ENCODE results near the gene CERS3. TPM values are rescaled to one million over a fixed set of nuclear protein-coding genes. Genes with fewer than 3 reads are reported as not detected.

CERS3 gene
- total RNA-seq, 4 donors from 2014 or later, result 0.13 to 2.0 (median 0.45) TPM; not detected in 1

GRCh38 chr15:100476805-100477204 is 51.9 kb downstream of the CERS3 start:
- Histone ChIP-seq H3K4me3 (replicated peaks in 1 of 3) (no peak overlapping the region), H3K27me3 (no peaks in the 10 kb centered on the region), H3K27ac (no peak overlapping the region), H3K9me3 (no peaks in the 10 kb centered on the region), H3K36me3 (no peaks in the 10 kb centered on the region), H3K4me1 (no peaks in the 10 kb centered on the region)
- no peak for DNase-seq
- TF ChIP-seq, protein P1, sequence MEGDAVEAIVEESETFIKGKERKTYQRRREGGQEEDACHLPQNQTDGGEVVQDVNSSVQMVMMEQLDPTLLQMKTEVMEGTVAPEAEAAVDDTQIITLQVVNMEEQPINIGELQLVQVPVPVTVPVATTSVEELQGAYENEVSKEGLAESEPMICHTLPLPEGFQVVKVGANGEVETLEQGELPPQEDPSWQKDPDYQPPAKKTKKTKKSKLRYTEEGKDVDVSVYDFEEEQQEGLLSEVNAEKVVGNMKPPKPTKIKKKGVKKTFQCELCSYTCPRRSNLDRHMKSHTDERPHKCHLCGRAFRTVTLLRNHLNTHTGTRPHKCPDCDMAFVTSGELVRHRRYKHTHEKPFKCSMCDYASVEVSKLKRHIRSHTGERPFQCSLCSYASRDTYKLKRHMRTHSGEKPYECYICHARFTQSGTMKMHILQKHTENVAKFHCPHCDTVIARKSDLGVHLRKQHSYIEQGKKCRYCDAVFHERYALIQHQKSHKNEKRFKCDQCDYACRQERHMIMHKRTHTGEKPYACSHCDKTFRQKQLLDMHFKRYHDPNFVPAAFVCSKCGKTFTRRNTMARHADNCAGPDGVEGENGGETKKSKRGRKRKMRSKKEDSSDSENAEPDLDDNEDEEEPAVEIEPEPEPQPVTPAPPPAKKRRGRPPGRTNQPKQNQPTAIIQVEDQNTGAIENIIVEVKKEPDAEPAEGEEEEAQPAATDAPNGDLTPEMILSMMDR (IDR thresholded peaks at IDR 0.05), result no peak
- no peak for TF ChIP-seq POLR2A (IDR thresholded peaks at IDR 0.05)
- 78 to 92% methylated on average over 4 of the region's 4 CpGs for WGBS, 2 donors
- intact Hi-C loops (cut with DNase I), result no loop called here

DNA sequence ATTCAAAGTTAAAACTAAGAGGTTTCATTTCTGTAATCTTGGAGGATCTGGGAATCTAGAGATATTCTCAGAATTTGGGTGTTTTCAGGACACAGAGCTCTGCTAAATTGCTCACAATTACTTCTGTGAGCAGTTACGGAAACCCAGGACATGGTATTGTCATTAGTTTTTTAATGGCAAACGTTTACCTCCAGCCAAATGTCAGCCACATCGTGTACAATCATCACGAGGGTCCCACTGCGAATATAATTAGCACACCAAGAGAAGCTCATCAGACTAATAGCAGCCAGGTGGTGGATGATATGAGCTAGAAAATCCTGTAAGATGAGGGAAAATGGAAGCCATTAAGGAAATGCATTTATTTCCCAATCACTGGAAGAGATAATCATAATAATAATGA is 56.0 kb downstream of the CERS3 start:
- 79 to 83% methylated on average over 5 of the region's 5 CpGs for WGBS, 2 donors
- Histone ChIP-seq H3K36me3 (no peaks in the 10 kb centered on the region), H3K27me3 (no peaks in the 10 kb centered on the region), H3K4me1 (no peaks in the 10 kb centered on the region), H3K9me3 (no peaks in the 10 kb centered on the region), H3K4me3 (replicated peaks in 1 of 3) (no peak overlapping the region), H3K27ac (no peak overlapping the region)
- no peak for DNase-seq
- TF ChIP-seq POLR2A (IDR thresholded peaks at IDR 0.05), result no peak
- TF ChIP-seq, protein P1 (IDR thresholded peaks at IDR 0.05), result no peak
- intact Hi-C loops (cut with DNase I), result no loop called here

- 74 to 79% methylated on average over 3 of the region's 3 CpGs for WGBS, 2 donors
- Histone ChIP-seq H3K36me3 (no peaks in the 10 kb centered on the region), H3K27me3 (no peaks in the 10 kb centered on the region), H3K4me3 (replicated peaks in 1 of 3) (no peak overlapping the region), H3K4me1 (no peaks in the 10 kb centered on the region), H3K9me3 (no peaks in the 10 kb centered on the region), H3K27ac (no peak overlapping the region)
- TF ChIP-seq POLR2A (IDR thresholded peaks at IDR 0.05), result no peak
- TF ChIP-seq, protein P1 (IDR thresholded peaks at IDR 0.05), result no peak
- intact Hi-C loops (cut with DNase I), result no loop called here
- DNase-seq, result no peak
These were observed 56.8 kb downstream of the CERS3 start for GRCh38 chr15:100471933-100472332.

DNA sequence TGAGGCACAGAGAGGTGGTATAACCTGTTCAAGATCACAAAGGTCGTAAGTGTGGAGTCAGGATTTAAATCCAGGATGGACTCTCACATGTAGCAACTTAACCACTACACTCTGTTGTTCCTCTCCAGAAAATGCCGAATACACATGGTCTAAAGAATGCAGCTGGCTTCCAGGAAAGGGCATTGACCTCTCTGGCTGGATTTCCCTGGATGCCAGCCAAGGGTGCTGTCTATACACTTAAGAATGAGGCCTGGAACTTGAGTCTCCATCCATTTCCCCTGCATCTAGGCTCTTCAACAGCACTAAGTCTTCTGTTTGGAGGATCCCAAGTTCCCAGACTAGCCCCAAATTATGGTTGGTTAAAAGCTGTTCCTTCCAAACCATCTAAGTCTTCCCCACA is 60.5 kb downstream of the CERS3 start:
- H3K27ac ChIP-seq, result no peak overlapping the region
- no peaks in the 10 kb centered on the region for H3K27me3 ChIP-seq
- no peak overlapping the region for H3K4me3 ChIP-seq (replicated peaks in 1 of 3)
- TF ChIP-seq POLR2A (IDR thresholded peaks at IDR 0.05), result no peak
- TF ChIP-seq, protein P1 (IDR thresholded peaks at IDR 0.05), result no peak
- WGBS, 2 donors, result 24 to 27% methylated on average over 2 of the region's 2 CpGs
- H3K36me3 ChIP-seq, result no peaks in the 10 kb centered on the region
- no peaks in the 10 kb centered on the region for H3K9me3 ChIP-seq
- H3K4me1 ChIP-seq, result no peaks in the 10 kb centered on the region
- DNase-seq, result peak; percentile 57 to 73
- intact Hi-C loops (cut with DNase I), result no loop called here

DNA sequence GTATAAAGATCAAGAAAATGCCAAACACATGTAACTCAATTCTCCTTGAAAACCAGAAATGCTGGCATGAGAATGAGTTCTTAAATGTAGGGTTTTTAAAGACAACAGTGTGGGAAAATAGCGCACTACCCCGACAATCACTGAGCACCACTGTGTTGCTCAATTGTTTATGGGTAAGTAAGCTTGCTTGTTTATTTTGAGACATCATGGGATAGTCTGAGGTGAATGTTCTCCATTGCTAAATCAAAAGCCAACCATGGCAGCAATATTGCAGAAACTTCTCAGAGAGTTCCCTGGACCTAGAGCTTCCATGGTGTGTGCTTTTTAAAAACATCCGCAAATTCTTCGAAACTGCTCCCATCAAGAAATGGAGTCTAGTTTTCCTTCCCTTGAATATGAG is 62.7 kb downstream of the CERS3 start:
- DNase-seq, result no peak
- H3K9me3 ChIP-seq, result no peaks in the 10 kb centered on the region
- no peak overlapping the region for H3K27ac ChIP-seq
- H3K36me3 ChIP-seq, result no peaks in the 10 kb centered on the region
- 45 to 62% methylated on average over 4 of the region's 4 CpGs for WGBS, 2 donors
- no peak for TF ChIP-seq POLR2A (IDR thresholded peaks at IDR 0.05)
- TF ChIP-seq, protein P1 (IDR thresholded peaks at IDR 0.05), result no peak
- no peak overlapping the region for H3K4me3 ChIP-seq (replicated peaks in 1 of 3)
- intact Hi-C loops (cut with DNase I), result no loop called here
- H3K4me1 ChIP-seq, result no peaks in the 10 kb centered on the region
- no peaks in the 10 kb centered on the region for H3K27me3 ChIP-seq

Data from thyroid gland (tissue), 4 donors.